Memory B cell (primary cell): ENCODE data around the gene MBLAC1.
A peak's percentile ranks its signal among the peaks of the same experiment; 100 is the strongest.
"Not testable (repeated sequence)": the region's sequence is repeated elsewhere in the genome, so short reads cannot be mapped to it uniquely, and the experiment has no call there.

Experiments used
- ATAC-seq: fragments of 150-1000 bp; cut with Tn5 transposase; 2 replicates; pipeline ENCODE4 v1.10.0; 2021; ENCODE audit warnings: low read depth, mild to moderate bottlenecking, moderate library complexity
- DNase-seq, 2 donors: peaks; one replicate each; pipeline ENCODE4 v3.0.0; 2022; ENCODE audit warnings: low spot score in 2 of 2
- H3K27ac Mint-ChIP-seq: one replicate; pipeline ENCODE4 v1.8.0; 2022; ENCODE audit warnings: mild to moderate bottlenecking, moderate library complexity, mixed read lengths
- H3K27me3 Mint-ChIP-seq: one replicate; pipeline ENCODE4 v1.8.0; 2022; ENCODE audit warnings: mixed read lengths
- H3K36me3 Mint-ChIP-seq: one replicate; pipeline ENCODE4 v1.8.0; 2022; ENCODE audit warnings: mild to moderate bottlenecking, mixed read lengths
- H3K4me1 Mint-ChIP-seq: one replicate; pipeline ENCODE4 v1.8.0; 2022; ENCODE audit warnings: mixed read lengths
- H3K4me3 Mint-ChIP-seq: one replicate; pipeline ENCODE4 v1.8.0; 2022; ENCODE audit warnings: mild to moderate bottlenecking, moderate library complexity, mixed read lengths
- H3K9me3 Mint-ChIP-seq: one replicate; pipeline ENCODE4 v1.8.0; 2022; ENCODE audit warnings: mixed read lengths

MBLAC1 gene

GRCh38 chr7:100146350-100146749 is 19.6 kb downstream of the MBLAC1 start:
- not testable (repeated sequence) for H3K9me3 Mint-ChIP-seq, H3K27ac Mint-ChIP-seq, H3K4me3 Mint-ChIP-seq, DNase-seq, ATAC-seq, H3K36me3 Mint-ChIP-seq, H3K27me3 Mint-ChIP-seq
- H3K4me1 Mint-ChIP-seq = peaks cover 19% of the 10 kb centered on the region

- H3K36me3 Mint-ChIP-seq = peaks cover 5% of the 10 kb centered on the region
- no peak overlapping the region for H3K27ac Mint-ChIP-seq
- no peak for ATAC-seq
- H3K27me3 Mint-ChIP-seq = no peaks in the 10 kb centered on the region
- H3K4me1 Mint-ChIP-seq = peaks cover 17% of the 10 kb centered on the region
- no peak overlapping the region for H3K4me3 Mint-ChIP-seq
- no peaks in the 10 kb centered on the region for H3K9me3 Mint-ChIP-seq
- DNase-seq = no peak
Measured at GRCh38 chr7:100147278-100147677, 20.5 kb downstream of the MBLAC1 start.

GRCh38 chr7:100148225-100148558 is 21.4 kb downstream of the MBLAC1 start:
- Mint-ChIP-seq H3K4me3 (peak overlapping the region; percentile 98), H3K9me3 (no peaks in the 10 kb centered on the region), H3K36me3 (peaks cover 8% of the 10 kb centered on the region), H3K27ac (peak overlapping the region; percentile 95), H3K4me1 (peaks cover 21% of the 10 kb centered on the region), H3K27me3 (no peaks in the 10 kb centered on the region)
- ATAC-seq = peak; percentile 3
- no peak for DNase-seq

- H3K4me3 Mint-ChIP-seq = peak within 1 kb of the TSS; percentile 98
- H3K4me1 Mint-ChIP-seq = peaks cover 24% of the 10 kb centered on the region
- H3K9me3 Mint-ChIP-seq = no peaks in the 10 kb centered on the region
- ATAC-seq = peak; percentile 92
- H3K27ac Mint-ChIP-seq = peak within 1 kb of the TSS; percentile 95
- H3K27me3 Mint-ChIP-seq = no peaks in the 10 kb centered on the region
- peak; percentile 87 to 96 for DNase-seq
- H3K36me3 Mint-ChIP-seq = peaks cover 10% of the 10 kb centered on the region
Measured at GRCh38 chr7:100148559-100149328, 22.0 kb downstream of the MBLAC1 start, which contains the start of gene LAMTOR4. LAMTOR4 (plus strand) TSS chr7:100148918; CDS start chr7:100148973, 55 bp downstream.

- Mint-ChIP-seq H3K27me3 (no peaks in the 10 kb centered on the region), H3K36me3 (peaks cover 20% of the 10 kb centered on the region), H3K4me1 (peaks cover 36% of the 10 kb centered on the region), H3K4me3 (peak overlapping the region; percentile 45), H3K9me3 (no peaks in the 10 kb centered on the region), H3K27ac (peak overlapping the region; percentile 62)
- no peak for ATAC-seq
- no peak for DNase-seq
Measured at GRCh38 chr7:100152404-100152803, 25.6 kb downstream of the MBLAC1 start.

GRCh38 chr7:100152937-100153666 is 26.3 kb downstream of the MBLAC1 start:
- no peak overlapping the region for H3K4me3 Mint-ChIP-seq
- no peaks in the 10 kb centered on the region for H3K9me3 Mint-ChIP-seq
- H3K36me3 Mint-ChIP-seq = peaks cover 20% of the 10 kb centered on the region
- ATAC-seq (no peak), DNase-seq (no peak)
- peak overlapping the region; percentile 62 for H3K27ac Mint-ChIP-seq
- H3K27me3 Mint-ChIP-seq = no peaks in the 10 kb centered on the region
- H3K4me1 Mint-ChIP-seq = peaks cover 40% of the 10 kb centered on the region

- H3K27ac Mint-ChIP-seq = no peak overlapping the region
- H3K4me3 Mint-ChIP-seq = no peak overlapping the region
- peaks cover 33% of the 10 kb centered on the region for H3K4me1 Mint-ChIP-seq
- ATAC-seq = no peak
- H3K27me3 Mint-ChIP-seq = no peaks in the 10 kb centered on the region
- H3K9me3 Mint-ChIP-seq = no peaks in the 10 kb centered on the region
- H3K36me3 Mint-ChIP-seq = peaks cover 20% of the 10 kb centered on the region
- no peak for DNase-seq
Measured at GRCh38 chr7:100153708-100154535, 27.2 kb downstream of the MBLAC1 start.

GRCh38 chr7:100154651-100155491 is 28.1 kb downstream of the MBLAC1 start:
- no peaks in the 10 kb centered on the region for H3K27me3 Mint-ChIP-seq
- ATAC-seq (no peak), DNase-seq (no peak)
- H3K9me3 Mint-ChIP-seq = no peaks in the 10 kb centered on the region
- no peak overlapping the region for H3K27ac Mint-ChIP-seq
- peaks cover 20% of the 10 kb centered on the region for H3K36me3 Mint-ChIP-seq
- peaks cover 33% of the 10 kb centered on the region for H3K4me1 Mint-ChIP-seq
- H3K4me3 Mint-ChIP-seq = no peak overlapping the region

GRCh38 chr7:100155553-100156317 is 29.0 kb downstream of the MBLAC1 start:
- no peaks in the 10 kb centered on the region for H3K9me3 Mint-ChIP-seq
- ATAC-seq (no peak), DNase-seq (no peak)
- peaks cover 15% of the 10 kb centered on the region for H3K36me3 Mint-ChIP-seq
- H3K27ac Mint-ChIP-seq = no peak overlapping the region
- no peak overlapping the region for H3K4me3 Mint-ChIP-seq
- no peaks in the 10 kb centered on the region for H3K27me3 Mint-ChIP-seq
- H3K4me1 Mint-ChIP-seq = peaks cover 25% of the 10 kb centered on the region

GRCh38 chr7:100156331-100157068 is 29.7 kb downstream of the MBLAC1 start:
- no peak for DNase-seq
- Mint-ChIP-seq H3K4me1 (peaks cover 25% of the 10 kb centered on the region), H3K9me3 (no peaks in the 10 kb centered on the region), H3K4me3 (peak overlapping the region; percentile 81), H3K36me3 (peaks cover 15% of the 10 kb centered on the region), H3K27me3 (no peaks in the 10 kb centered on the region), H3K27ac (peak overlapping the region; percentile 88)
- ATAC-seq = peak; percentile 53

GRCh38 chr7:100157069-100157333 is 30.2 kb downstream of the MBLAC1 start:
- no peak for DNase-seq
- Mint-ChIP-seq H3K36me3 (peaks cover 15% of the 10 kb centered on the region), H3K27ac (peak overlapping the region; percentile 88), H3K4me1 (peaks cover 25% of the 10 kb centered on the region), H3K27me3 (no peaks in the 10 kb centered on the region), H3K9me3 (no peaks in the 10 kb centered on the region), H3K4me3 (peak overlapping the region; percentile 81)
- no peak for ATAC-seq

GRCh38 chr7:100157334-100158228 is 30.8 kb downstream of the MBLAC1 start:
- Mint-ChIP-seq H3K4me1 (peaks cover 20% of the 10 kb centered on the region), H3K27me3 (no peaks in the 10 kb centered on the region), H3K27ac (peak overlapping the region; percentile 88), H3K4me3 (peak overlapping the region; percentile 81), H3K9me3 (no peaks in the 10 kb centered on the region), H3K36me3 (peaks cover 12% of the 10 kb centered on the region)
- no peak for ATAC-seq
- DNase-seq = no peak
